ENCODE data around the gene ALK.

Gene ALK

GRCh38 chr2:29370581-29371125 is 550.7 kb downstream of the ALK start:
- H3K4me1 ChIP-seq (ENCODE audit: low read length): no peaks in the 10 kb centered on the region
- no peaks in the 10 kb centered on the region for H3K9me2 ChIP-seq (replicated peaks; ENCODE audit: insufficient read depth, low read length)
- no peak overlapping the region for H3K27ac ChIP-seq (ENCODE audit: low read length)
- no peaks in the 10 kb centered on the region for H3K79me2 ChIP-seq (ENCODE audit: low read length)
- DNase-seq: no peak
- TF ChIP-seq EZH2 (optimal IDR thresholded peaks at IDR 0.05; ENCODE audit: low read depth, low read length) (no peak), EZH2phosphoT487 (IDR thresholded peaks at IDR 0.05; ENCODE audit: low read length) (no peak)
- TF ChIP-seq, protein P1, sequence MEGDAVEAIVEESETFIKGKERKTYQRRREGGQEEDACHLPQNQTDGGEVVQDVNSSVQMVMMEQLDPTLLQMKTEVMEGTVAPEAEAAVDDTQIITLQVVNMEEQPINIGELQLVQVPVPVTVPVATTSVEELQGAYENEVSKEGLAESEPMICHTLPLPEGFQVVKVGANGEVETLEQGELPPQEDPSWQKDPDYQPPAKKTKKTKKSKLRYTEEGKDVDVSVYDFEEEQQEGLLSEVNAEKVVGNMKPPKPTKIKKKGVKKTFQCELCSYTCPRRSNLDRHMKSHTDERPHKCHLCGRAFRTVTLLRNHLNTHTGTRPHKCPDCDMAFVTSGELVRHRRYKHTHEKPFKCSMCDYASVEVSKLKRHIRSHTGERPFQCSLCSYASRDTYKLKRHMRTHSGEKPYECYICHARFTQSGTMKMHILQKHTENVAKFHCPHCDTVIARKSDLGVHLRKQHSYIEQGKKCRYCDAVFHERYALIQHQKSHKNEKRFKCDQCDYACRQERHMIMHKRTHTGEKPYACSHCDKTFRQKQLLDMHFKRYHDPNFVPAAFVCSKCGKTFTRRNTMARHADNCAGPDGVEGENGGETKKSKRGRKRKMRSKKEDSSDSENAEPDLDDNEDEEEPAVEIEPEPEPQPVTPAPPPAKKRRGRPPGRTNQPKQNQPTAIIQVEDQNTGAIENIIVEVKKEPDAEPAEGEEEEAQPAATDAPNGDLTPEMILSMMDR (IDR thresholded peaks at IDR 0.05; ENCODE audit: low read length): no peak
- H4K20me1 ChIP-seq (ENCODE audit: insufficient read depth, low read length): no peaks in the 10 kb centered on the region
- H3K9me3 ChIP-seq (replicated peaks; ENCODE audit: insufficient read depth, low read length): no peaks in the 10 kb centered on the region
- H2AFZ ChIP-seq (ENCODE audit: low read length): no peak overlapping the region
- H3K36me3 ChIP-seq (replicated peaks; ENCODE audit: insufficient read depth, low read length): no peaks in the 10 kb centered on the region
- H3K27me3 ChIP-seq (replicated peaks; ENCODE audit: insufficient read depth, low read length): no peaks in the 10 kb centered on the region
- H3K9ac ChIP-seq (ENCODE audit: low read length): no peak overlapping the region
- no peak overlapping the region for H3K4me2 ChIP-seq (ENCODE audit: low read depth, low read length)
- no peak overlapping the region for H3K4me3 ChIP-seq (ENCODE audit: low read length)
- no peaks in the 10 kb centered on the region for H3F3A ChIP-seq (ENCODE audit: insufficient read depth, low read length)

- Histone ChIP-seq H3K4me1 (ENCODE audit: low read length) (no peaks in the 10 kb centered on the region), H3K79me2 (ENCODE audit: low read length) (no peaks in the 10 kb centered on the region)
- TF ChIP-seq EZH2phosphoT487 (IDR thresholded peaks at IDR 0.05; ENCODE audit: low read length): no peak
- TF ChIP-seq EZH2 (optimal IDR thresholded peaks at IDR 0.05; ENCODE audit: low read depth, low read length): no peak
- TF ChIP-seq, protein P1 (IDR thresholded peaks at IDR 0.05; ENCODE audit: low read length): no peak
These were observed 551.2 kb downstream of the ALK start for GRCh38 chr2:29370173-29370572.

DNA sequence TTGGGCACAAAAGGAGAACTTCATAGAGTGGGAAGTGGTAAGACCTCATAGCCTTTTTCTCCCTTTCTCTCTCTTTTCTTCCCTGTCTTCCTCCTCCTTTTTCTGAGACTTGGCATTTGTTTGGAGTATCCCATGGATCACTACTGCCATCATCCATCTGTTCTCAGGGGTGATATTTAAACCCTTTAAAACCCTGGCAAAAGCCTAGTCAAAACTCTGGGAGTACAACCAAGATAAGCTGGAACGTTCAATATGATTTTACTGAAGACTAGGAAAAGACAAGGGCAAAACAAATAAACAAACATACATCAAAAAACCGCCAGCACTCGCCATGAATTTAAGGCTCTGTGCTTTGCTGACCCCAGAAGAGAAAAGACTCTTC is 552.7 kb downstream of the ALK start:
- Histone ChIP-seq H3K9ac (ENCODE audit: low read length) (no peak overlapping the region), H3K27me3 (replicated peaks; ENCODE audit: insufficient read depth, low read length) (no peaks in the 10 kb centered on the region), H3K4me3 (ENCODE audit: low read length) (no peak overlapping the region), H4K20me1 (ENCODE audit: insufficient read depth, low read length) (no peaks in the 10 kb centered on the region), H3F3A (ENCODE audit: insufficient read depth, low read length) (no peaks in the 10 kb centered on the region), H3K4me1 (ENCODE audit: low read length) (no peaks in the 10 kb centered on the region), H3K9me2 (replicated peaks; ENCODE audit: insufficient read depth, low read length) (no peaks in the 10 kb centered on the region), H3K79me2 (ENCODE audit: low read length) (no peaks in the 10 kb centered on the region), H2AFZ (ENCODE audit: low read length) (no peak overlapping the region), H3K9me3 (replicated peaks; ENCODE audit: insufficient read depth, low read length) (no peaks in the 10 kb centered on the region), H3K36me3 (replicated peaks; ENCODE audit: insufficient read depth, low read length) (no peaks in the 10 kb centered on the region), H3K27ac (ENCODE audit: low read length) (no peak overlapping the region), H3K4me2 (ENCODE audit: low read depth, low read length) (no peak overlapping the region)
- no peak for DNase-seq
- TF ChIP-seq, protein P1 (IDR thresholded peaks at IDR 0.05; ENCODE audit: low read length): no peak
- TF ChIP-seq EZH2 (optimal IDR thresholded peaks at IDR 0.05; ENCODE audit: low read depth, low read length): no peak
- no peak for TF ChIP-seq EZH2phosphoT487 (IDR thresholded peaks at IDR 0.05; ENCODE audit: low read length)

More at GRCh38 chr2:29370173-29370572, 551.2 kb downstream of the ALK start:
- Histone ChIP-seq H3K9me3 (replicated peaks; ENCODE audit: insufficient read depth, low read length) (no peaks in the 10 kb centered on the region), H3K36me3 (replicated peaks; ENCODE audit: insufficient read depth, low read length) (no peaks in the 10 kb centered on the region), H2AFZ (ENCODE audit: low read length) (no peak overlapping the region), H3K4me3 (ENCODE audit: low read length) (no peak overlapping the region), H3K27me3 (replicated peaks; ENCODE audit: insufficient read depth, low read length) (no peaks in the 10 kb centered on the region), H3K27ac (ENCODE audit: low read length) (no peak overlapping the region), H3K9ac (ENCODE audit: low read length) (no peak overlapping the region), H3K9me2 (replicated peaks; ENCODE audit: insufficient read depth, low read length) (no peaks in the 10 kb centered on the region), H4K20me1 (ENCODE audit: insufficient read depth, low read length) (no peaks in the 10 kb centered on the region), H3K4me2 (ENCODE audit: low read depth, low read length) (no peak overlapping the region), H3F3A (ENCODE audit: insufficient read depth, low read length) (no peaks in the 10 kb centered on the region)
- no peak for DNase-seq
